Forelimb muscle (tissue), 1 donor: Measurements from ENCODE around the gene SLC26A5. TPM values are rescaled to one million over a fixed set of nuclear protein-coding genes. Genes with fewer than 3 reads are reported as not detected.
"Not testable (repeated sequence)": the region's sequence is repeated elsewhere in the genome, so short reads cannot be mapped to it uniquely, and the experiment has no call there.

ENCODE experiments used
- DNase-seq: peaks from one replicate; pipeline ENCODE4 v3.0.0-alpha.2; 2013; ENCODE audit warnings: low read depth
- polyA plus RNA-seq: library from polyadenylated mRNA; unstranded; fragments of 120-200 nt; gene quantifications from one replicate; pipeline ENCODE4 v1.2.1, GENCODE V29; 2013; ENCODE audit not compliant: insufficient read length

The SLC26A5 gene, protein sequence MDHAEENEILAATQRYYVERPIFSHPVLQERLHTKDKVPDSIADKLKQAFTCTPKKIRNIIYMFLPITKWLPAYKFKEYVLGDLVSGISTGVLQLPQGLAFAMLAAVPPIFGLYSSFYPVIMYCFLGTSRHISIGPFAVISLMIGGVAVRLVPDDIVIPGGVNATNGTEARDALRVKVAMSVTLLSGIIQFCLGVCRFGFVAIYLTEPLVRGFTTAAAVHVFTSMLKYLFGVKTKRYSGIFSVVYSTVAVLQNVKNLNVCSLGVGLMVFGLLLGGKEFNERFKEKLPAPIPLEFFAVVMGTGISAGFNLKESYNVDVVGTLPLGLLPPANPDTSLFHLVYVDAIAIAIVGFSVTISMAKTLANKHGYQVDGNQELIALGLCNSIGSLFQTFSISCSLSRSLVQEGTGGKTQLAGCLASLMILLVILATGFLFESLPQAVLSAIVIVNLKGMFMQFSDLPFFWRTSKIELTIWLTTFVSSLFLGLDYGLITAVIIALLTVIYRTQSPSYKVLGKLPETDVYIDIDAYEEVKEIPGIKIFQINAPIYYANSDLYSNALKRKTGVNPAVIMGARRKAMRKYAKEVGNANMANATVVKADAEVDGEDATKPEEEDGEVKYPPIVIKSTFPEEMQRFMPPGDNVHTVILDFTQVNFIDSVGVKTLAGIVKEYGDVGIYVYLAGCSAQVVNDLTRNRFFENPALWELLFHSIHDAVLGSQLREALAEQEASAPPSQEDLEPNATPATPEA
- 0.13 TPM for polyA plus RNA-seq

DNA sequence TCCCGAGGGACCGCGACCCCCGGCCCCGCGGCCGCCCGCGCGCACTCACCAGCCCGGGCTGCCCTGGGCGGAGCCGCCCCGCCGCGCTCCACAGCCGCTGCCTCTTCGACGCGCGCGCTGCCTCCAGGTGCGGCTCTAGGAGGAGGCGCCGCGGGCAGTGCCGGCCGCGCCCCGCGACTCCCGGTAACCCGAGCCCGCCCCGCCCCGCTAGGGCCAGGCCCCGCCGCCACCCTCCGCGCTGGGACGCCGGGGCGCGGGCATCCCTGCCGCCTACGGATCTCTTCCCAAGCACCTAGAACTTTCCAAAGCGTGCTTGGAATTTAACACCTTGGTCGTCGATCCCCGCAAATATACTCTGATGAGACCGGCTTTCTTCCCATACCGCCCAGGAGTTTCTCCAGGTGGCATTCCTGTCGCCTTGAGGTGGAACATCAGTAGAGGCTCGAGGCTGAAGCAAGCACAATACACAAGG is at the start of gene SLC26A5:
Gene SLC26A5, minus strand, starts transcription at position 159 of the 472 bp plus-strand sequence. CDS start 24,693 bp downstream, outside the sequence.
- DNase-seq: no peak

DNA sequence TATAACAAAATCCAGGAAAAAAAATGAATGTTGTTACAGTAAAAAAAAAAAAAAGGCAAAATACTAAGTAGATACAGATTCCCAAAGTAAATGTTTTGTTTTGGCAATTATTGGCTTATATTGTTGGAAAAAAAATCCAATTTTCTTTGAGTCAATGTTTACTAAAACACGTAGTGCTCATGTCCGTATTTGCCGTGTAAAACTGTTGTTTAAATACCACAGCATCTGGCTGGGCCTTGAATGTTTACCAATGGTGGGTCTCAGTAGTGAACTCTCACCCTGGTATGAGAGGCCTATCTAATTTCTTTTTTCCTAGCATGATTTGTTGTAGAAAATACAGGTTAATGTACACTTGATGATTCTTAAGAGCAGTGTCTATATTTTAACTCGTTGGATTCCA is 41.4 kb upstream of the SLC26A5 start:
- DNase-seq: no peak

GRCh38 chr7:103486873-103487272 is 40.9 kb upstream of the SLC26A5 start:
- DNase-seq: not testable (repeated sequence)

GRCh38 chr7:103480771-103481170 is 34.8 kb upstream of the SLC26A5 start:
- no peak for DNase-seq

DNA sequence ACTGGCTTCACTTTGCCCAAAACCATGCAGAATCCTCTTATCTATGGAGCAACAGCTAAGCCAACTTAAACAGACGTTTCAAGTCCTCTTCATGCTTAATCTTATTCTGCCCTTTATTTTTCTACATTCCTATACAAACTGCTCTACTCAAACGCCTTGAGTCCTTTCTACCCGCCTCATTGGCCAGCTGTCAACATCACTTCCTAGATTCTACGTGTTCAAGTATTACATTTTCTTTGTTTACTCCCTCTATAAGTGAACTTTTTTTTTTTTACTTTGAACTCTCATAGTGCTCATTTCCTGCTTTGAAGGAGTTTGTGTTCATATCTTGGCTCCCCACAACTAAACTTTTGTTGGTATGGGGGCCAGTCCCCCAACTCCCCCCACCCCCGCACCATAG is 28.9 kb upstream of the SLC26A5 start:
- no peak for DNase-seq

GRCh38 chr7:103469095-103469948 is 23.3 kb upstream of the SLC26A5 start:
- no peak for DNase-seq

- no peak for DNase-seq
These were observed 20.8 kb upstream of the SLC26A5 start for GRCh38 chr7:103466814-103467213.

GRCh38 chr7:103462358-103462757 is 16.4 kb upstream of the SLC26A5 start:
- no peak for DNase-seq

DNA sequence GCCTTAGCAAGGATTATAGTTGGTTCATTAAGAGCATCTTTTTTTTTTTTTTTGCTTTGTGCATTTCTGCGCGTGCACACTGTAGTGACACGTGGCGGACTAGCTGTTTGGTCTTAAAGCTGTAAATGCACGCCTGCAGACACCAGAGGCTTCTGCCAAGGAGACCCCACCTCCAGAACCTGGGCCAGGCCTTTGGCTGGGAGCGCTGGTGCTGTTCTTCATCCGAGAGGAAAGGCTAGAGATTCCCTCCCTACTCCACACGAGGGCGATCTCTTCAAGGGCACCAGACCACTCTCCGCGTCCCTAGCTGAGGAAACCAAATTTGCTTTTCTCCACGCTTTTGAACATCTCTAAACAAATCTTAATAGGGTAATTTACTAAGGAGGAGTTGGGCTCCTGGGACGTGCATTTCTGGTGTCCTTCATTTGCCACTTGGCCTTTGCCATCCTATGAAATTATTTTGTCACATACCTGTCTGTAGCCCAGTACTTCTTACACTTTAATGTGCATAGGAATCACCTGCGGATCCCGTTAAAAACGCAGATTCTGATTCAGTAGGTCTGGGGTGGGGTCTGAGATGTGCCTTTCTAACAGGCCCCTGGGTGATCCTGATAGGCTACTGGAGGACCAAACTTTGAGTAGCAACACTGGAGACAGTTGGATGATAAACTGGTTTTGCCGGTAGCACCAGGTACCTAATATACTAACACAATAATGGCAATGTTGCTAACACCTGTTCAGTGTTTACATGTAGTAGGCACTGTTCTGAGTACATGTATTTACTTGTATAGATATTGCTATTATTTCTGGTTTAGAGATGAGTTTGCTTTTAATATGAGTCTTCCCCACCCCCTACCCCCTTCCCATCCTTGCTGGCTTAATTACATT is 1.3 kb upstream of the SLC26A5 start:
- no peak for DNase-seq

GRCh38 chr7:103445228-103446048 is 569 bp downstream of the SLC26A5 start:
- no peak for DNase-seq

GRCh38 chr7:103439661-103440060 is 6.3 kb downstream of the SLC26A5 start:
- no peak for DNase-seq

DNA sequence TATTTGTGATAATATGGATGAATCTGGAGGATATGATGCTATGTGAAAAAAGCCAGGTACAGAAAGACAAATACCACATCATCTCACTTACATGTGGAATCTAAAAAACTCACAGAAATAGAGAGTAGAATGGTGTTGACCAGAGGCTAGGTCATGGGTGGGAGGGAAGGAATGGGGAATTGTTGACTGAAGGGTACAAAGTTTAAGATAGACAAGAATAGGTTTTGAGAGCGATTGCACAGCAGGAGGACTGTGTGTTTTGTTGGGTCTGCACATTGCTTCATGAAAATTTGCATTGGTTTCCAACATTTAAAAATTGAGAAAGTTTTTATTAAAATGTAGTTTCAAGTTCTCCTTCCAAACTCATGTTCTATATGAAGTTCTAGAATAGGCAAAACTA is 8.4 kb downstream of the SLC26A5 start:
- DNase-seq: no peak

DNA sequence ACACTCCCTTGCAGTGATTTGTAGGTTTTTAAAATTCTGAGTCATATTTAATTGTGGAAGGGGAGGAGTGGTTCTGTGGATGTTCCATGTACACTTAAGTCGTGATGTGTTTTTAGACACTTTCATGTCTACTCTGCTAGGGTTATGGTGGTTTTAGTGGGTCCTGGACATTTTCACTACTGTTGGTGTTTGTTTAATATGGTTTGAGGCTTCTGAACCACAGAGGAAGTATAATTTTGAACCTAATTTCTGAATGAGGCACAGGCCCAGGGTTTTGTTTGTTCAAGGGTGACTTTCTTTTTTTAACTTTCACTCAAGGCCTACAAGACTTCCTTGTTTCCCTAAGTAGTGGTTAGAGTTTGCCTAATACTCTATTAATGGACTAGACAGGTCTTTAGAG is 13.3 kb downstream of the SLC26A5 start:
- no peak for DNase-seq

- DNase-seq: no peak
These were observed 20.8 kb downstream of the SLC26A5 start for GRCh38 chr7:103425177-103425576.

DNA sequence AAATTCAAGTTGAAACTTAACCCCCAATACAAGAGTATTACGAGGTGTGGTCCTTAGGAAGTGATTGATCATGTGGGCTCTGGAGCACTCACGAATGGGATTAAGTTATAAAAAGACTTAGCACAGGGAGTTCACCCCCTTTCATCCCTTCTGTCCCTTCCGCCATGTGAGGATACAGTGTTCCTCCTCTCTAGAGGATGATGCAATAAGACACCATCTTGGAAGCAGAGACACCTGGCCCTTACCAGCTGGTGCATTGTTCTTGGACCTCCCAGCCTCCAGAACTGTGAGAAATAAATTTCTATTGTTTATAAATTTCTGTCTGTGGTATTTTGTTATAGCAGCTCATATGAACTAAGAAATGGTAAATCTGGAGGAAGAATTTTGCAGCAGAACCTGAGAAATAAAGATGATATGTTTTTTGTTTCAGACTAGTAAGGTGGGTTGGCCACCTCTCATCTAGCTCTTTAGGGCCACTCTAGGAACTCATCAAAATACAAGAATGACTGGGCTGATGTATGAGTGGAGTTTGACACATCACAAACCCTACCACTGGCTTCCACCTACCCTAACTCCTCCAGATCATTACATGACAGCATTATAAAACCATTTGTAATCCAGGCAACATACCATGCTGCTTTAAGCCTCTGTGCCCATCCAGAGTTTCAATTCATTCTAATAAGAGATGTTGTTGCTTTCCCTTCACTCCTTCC is 22.4 kb downstream of the SLC26A5 start:
- DNase-seq: no peak

GRCh38 chr7:103420857-103421384 is 25.1 kb downstream of the SLC26A5 start:
- no peak for DNase-seq

- no peak for DNase-seq
These were observed 27.8 kb downstream of the SLC26A5 start for GRCh38 chr7:103418241-103418640.

GRCh38 chr7:103413407-103413806 is 32.6 kb downstream of the SLC26A5 start:
- no peak for DNase-seq

- DNase-seq: no peak
These were observed 33.9 kb downstream of the SLC26A5 start for GRCh38 chr7:103412151-103412550.
